ENCODE measurements around the gene SLC25A41. TPM values are rescaled to one million over a fixed set of nuclear protein-coding genes. Genes with fewer than 3 reads are reported as not detected.

The SLC25A41 gene
- total and polyA plus RNA-seq, 2 of the 13 experiments (the other 11 are each of a cell fraction or from before 2014, with no cell fraction given) = 0.33 to 0.95 TPM

- TF ChIP-seq ZNF704 (CRISPR knock-in tag; IDR thresholded peaks at IDR 0.05; ENCODE audit: borderline replicate concordance) (0 out of 2 replicates have a peak, but pooled peaks have one; percentile 67), ZNF501 (CRISPR knock-in tag; IDR thresholded peaks at IDR 0.05) (peak; percentile 90), RAD21 (CRISPR knock-in tag; IDR thresholded peaks at IDR 0.05) (peak; percentile 33; the same call in 1 of the 2 replicates), ETV5 (CRISPR knock-in tag; IDR thresholded peaks at IDR 0.05; ENCODE audit: borderline replicate concordance) (peak; percentile 55; the same call in 1 of the 2 replicates), ZNF30 (CRISPR knock-in tag; IDR thresholded peaks at IDR 0.05) (no peak), ARNTL (CRISPR knock-in tag; IDR thresholded peaks at IDR 0.05) (0 out of 2 replicates have a peak, but pooled peaks have one; percentile 25), ZBTB25 (CRISPR knock-in tag; IDR thresholded peaks at IDR 0.05) (0 out of 2 replicates have a peak, but pooled peaks have one; percentile 40), ZNF335 (CRISPR knock-in tag; IDR thresholded peaks at IDR 0.05) (0 out of 2 replicates have a peak, but pooled peaks have one; percentile 38), ZNF143 (CRISPR knock-in tag; IDR thresholded peaks at IDR 0.05) (peak; percentile 39; the same call in 1 of the 2 replicates), ZBTB3 (CRISPR knock-in tag; IDR thresholded peaks at IDR 0.05; ENCODE audit: borderline replicate concordance, low read depth) (no peak), TCF7L2 (IDR thresholded peaks at IDR 0.05; ENCODE audit: low read depth, low read length) (no peak), NONO (IDR thresholded peaks at IDR 0.05) (no peak), NONO (CRISPR knock-in tag; conservative IDR thresholded peaks at IDR 0.05) (peak; percentile 74), DR1 (CRISPR knock-in tag; IDR thresholded peaks at IDR 0.05) (no peak)
- TF ChIP-seq, protein P1, sequence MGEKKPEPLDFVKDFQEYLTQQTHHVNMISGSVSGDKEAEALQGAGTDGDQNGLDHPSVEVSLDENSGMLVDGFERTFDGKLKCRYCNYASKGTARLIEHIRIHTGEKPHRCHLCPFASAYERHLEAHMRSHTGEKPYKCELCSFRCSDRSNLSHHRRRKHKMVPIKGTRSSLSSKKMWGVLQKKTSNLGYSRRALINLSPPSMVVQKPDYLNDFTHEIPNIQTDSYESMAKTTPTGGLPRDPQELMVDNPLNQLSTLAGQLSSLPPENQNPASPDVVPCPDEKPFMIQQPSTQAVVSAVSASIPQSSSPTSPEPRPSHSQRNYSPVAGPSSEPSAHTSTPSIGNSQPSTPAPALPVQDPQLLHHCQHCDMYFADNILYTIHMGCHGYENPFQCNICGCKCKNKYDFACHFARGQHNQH (CRISPR knock-in tag; IDR thresholded peaks at IDR 0.05) = peak; percentile 81
- TF ChIP-seq, protein P2, sequence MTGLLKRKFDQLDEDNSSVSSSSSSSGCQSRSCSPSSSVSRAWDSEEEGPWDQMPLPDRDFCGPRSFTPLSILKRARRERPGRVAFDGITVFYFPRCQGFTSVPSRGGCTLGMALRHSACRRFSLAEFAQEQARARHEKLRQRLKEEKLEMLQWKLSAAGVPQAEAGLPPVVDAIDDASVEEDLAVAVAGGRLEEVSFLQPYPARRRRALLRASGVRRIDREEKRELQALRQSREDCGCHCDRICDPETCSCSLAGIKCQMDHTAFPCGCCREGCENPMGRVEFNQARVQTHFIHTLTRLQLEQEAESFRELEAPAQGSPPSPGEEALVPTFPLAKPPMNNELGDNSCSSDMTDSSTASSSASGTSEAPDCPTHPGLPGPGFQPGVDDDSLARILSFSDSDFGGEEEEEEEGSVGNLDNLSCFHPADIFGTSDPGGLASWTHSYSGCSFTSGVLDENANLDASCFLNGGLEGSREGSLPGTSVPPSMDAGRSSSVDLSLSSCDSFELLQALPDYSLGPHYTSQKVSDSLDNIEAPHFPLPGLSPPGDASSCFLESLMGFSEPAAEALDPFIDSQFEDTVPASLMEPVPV (CRISPR knock-in tag; IDR thresholded peaks at IDR 0.05) = 0 out of 2 replicates have a peak, but pooled peaks have one; percentile 61
- TF ChIP-seq, protein P3, sequence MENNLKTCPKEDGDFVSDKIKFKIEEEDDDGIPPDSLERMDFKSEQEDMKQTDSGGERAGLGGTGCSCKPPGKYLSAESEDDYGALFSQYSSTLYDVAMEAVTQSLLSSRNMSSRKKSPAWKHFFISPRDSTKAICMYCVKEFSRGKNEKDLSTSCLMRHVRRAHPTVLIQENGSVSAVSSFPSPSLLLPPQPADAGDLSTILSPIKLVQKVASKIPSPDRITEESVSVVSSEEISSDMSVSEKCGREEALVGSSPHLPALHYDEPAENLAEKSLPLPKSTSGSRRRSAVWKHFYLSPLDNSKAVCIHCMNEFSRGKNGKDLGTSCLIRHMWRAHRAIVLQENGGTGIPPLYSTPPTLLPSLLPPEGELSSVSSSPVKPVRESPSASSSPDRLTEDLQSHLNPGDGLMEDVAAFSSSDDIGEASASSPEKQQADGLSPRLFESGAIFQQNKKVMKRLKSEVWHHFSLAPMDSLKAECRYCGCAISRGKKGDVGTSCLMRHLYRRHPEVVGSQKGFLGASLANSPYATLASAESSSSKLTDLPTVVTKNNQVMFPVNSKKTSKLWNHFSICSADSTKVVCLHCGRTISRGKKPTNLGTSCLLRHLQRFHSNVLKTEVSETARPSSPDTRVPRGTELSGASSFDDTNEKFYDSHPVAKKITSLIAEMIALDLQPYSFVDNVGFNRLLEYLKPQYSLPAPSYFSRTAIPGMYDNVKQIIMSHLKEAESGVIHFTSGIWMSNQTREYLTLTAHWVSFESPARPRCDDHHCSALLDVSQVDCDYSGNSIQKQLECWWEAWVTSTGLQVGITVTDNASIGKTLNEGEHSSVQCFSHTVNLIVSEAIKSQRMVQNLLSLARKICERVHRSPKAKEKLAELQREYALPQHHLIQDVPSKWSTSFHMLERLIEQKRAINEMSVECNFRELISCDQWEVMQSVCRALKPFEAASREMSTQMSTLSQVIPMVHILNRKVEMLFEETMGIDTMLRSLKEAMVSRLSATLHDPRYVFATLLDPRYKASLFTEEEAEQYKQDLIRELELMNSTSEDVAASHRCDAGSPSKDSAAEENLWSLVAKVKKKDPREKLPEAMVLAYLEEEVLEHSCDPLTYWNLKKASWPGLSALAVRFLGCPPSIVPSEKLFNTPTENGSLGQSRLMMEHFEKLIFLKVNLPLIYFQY (CRISPR knock-in tag; IDR thresholded peaks at IDR 0.05; ENCODE audit: borderline replicate concordance) = 0 out of 2 replicates have a peak, but pooled peaks have one; percentile 57
These were observed 26.7 kb upstream of the SLC25A41 start (continued) for GRCh38 chr19:6460099-6460884.

Measured in HepG2 (cell line).